Mucosa of rectum (tissue), 2 donors: ENCODE measurements around the gene CEBPB.

Source experiments
- H3K27ac ChIP-seq, 2 donors: one replicate each; pipeline ENCODE4 v1.7.0; 2013; ENCODE audit warnings: inconsistent platforms in 2 of 2, low read depth in 2 of 2, low read length in 2 of 2
- H3K27me3 ChIP-seq, 2 donors: one replicate each; pipeline ENCODE4 v1.7.0; 2013; ENCODE audit warnings: low read length in 2 of 2; ENCODE audit not compliant: control insufficient read depth in 2 of 2, insufficient read depth in 2 of 2
- H3K36me3 ChIP-seq, 2 donors: one replicate each; pipeline ENCODE4 v1.7.0; 2013; ENCODE audit warnings: low read length in 2 of 2; ENCODE audit not compliant: control insufficient read depth in 2 of 2, insufficient read depth in 2 of 2
- H3K4me1 ChIP-seq, 2 donors: one replicate each; pipeline ENCODE4 v1.7.0; 2013; ENCODE audit warnings: low read length in 2 of 2, mild to moderate bottlenecking in 1 of 2; ENCODE audit not compliant: control insufficient read depth in 2 of 2, insufficient read depth in 2 of 2
- H3K4me3 ChIP-seq, 2 donors: one replicate each; pipeline ENCODE4 v1.7.0; 2013; ENCODE audit warnings: low read length in 2 of 2
- H3K9ac ChIP-seq, 2 donors: one replicate each; pipeline ENCODE4 v1.7.0; 2013; ENCODE audit warnings: low read length in 2 of 2, low read depth in 1 of 2, mild to moderate bottlenecking in 1 of 2
- H3K9me3 ChIP-seq, 2 donors: one replicate each; pipeline ENCODE4 v1.7.0; 2013; ENCODE audit warnings: low read length in 2 of 2; ENCODE audit not compliant: control insufficient read depth in 2 of 2
- donor health status: healthy.
- donor health status: Normal muscosa, but diverticular disease.

The CEBPB gene

GRCh38 chr20:50220093-50220893 is 29.7 kb downstream of the CEBPB start:
- Histone ChIP-seq H3K9ac (no peak overlapping the region), H3K9me3 (no peaks in the 10 kb centered on the region), H3K27ac (no peak overlapping the region), H3K36me3 (no peaks in the 10 kb centered on the region), H3K4me1 (peaks cover 0 to 2% of the 10 kb centered on the region in 2 donors), H3K27me3 (no peaks in the 10 kb centered on the region), H3K4me3 (no peak overlapping the region)

GRCh38 chr20:50220894-50221365 is 30.3 kb downstream of the CEBPB start:
- H3K27ac ChIP-seq = no peak overlapping the region
- no peak overlapping the region for H3K4me3 ChIP-seq
- H3K9ac ChIP-seq = no peak overlapping the region
- H3K9me3 ChIP-seq = no peaks in the 10 kb centered on the region
- H3K4me1 ChIP-seq = no peaks in the 10 kb centered on the region
- no peaks in the 10 kb centered on the region for H3K27me3 ChIP-seq
- no peaks in the 10 kb centered on the region for H3K36me3 ChIP-seq

- H3K9ac ChIP-seq = no peak overlapping the region
- no peak overlapping the region for H3K4me3 ChIP-seq
- H3K4me1 ChIP-seq = no peaks in the 10 kb centered on the region
- H3K36me3 ChIP-seq = no peaks in the 10 kb centered on the region
- H3K27ac ChIP-seq = no peak overlapping the region
- H3K9me3 ChIP-seq = no peaks in the 10 kb centered on the region
- H3K27me3 ChIP-seq = no peaks in the 10 kb centered on the region
Observed at GRCh38 chr20:50221501-50222308, 31.1 kb downstream of the CEBPB start.

- H3K9me3 ChIP-seq = no peaks in the 10 kb centered on the region
- no peak overlapping the region for H3K4me3 ChIP-seq
- H3K9ac ChIP-seq = no peak overlapping the region
- no peaks in the 10 kb centered on the region for H3K27me3 ChIP-seq
- H3K4me1 ChIP-seq = no peaks in the 10 kb centered on the region
- H3K27ac ChIP-seq = no peak overlapping the region
- H3K36me3 ChIP-seq = no peaks in the 10 kb centered on the region
Observed at GRCh38 chr20:50222309-50223038, 31.8 kb downstream of the CEBPB start.

- Histone ChIP-seq H3K27ac (no peak overlapping the region), H3K9me3 (no peaks in the 10 kb centered on the region), H3K4me1 (no peaks in the 10 kb centered on the region), H3K4me3 (no peak overlapping the region), H3K36me3 (no peaks in the 10 kb centered on the region), H3K27me3 (no peaks in the 10 kb centered on the region), H3K9ac (no peak overlapping the region)
Observed at GRCh38 chr20:50223039-50224005, 32.7 kb downstream of the CEBPB start.

- no peak overlapping the region for H3K4me3 ChIP-seq
Observed at GRCh38 chr20:50224052-50224451, 33.4 kb downstream of the CEBPB start.

GRCh38 chr20:50224531-50225255 is 34.1 kb downstream of the CEBPB start:
- no peaks in the 10 kb centered on the region for H3K27me3 ChIP-seq
- H3K27ac ChIP-seq = peak overlapping the region; percentile 38 to 55
- H3K9ac ChIP-seq = no peak overlapping the region
- no peaks in the 10 kb centered on the region for H3K9me3 ChIP-seq
- no peaks in the 10 kb centered on the region for H3K4me1 ChIP-seq
- H3K36me3 ChIP-seq = no peaks in the 10 kb centered on the region
- H3K4me3 ChIP-seq = no peak overlapping the region

More at GRCh38 chr20:50224052-50224451, 33.4 kb downstream of the CEBPB start:
- Histone ChIP-seq H3K27ac (peak overlapping the region; percentile 38 to 55), H3K9ac (no peak overlapping the region), H3K27me3 (no peaks in the 10 kb centered on the region), H3K4me1 (no peaks in the 10 kb centered on the region), H3K36me3 (no peaks in the 10 kb centered on the region), H3K9me3 (no peaks in the 10 kb centered on the region)

GRCh38 chr20:50226093-50226974 is 35.7 kb downstream of the CEBPB start:
- H3K27me3 ChIP-seq = no peaks in the 10 kb centered on the region
- peak overlapping the region in 1 of 2 donors; percentile 29 for H3K27ac ChIP-seq
- no peaks in the 10 kb centered on the region for H3K9me3 ChIP-seq
- no peaks in the 10 kb centered on the region for H3K36me3 ChIP-seq
- H3K9ac ChIP-seq = no peak overlapping the region
- H3K4me3 ChIP-seq = no peak overlapping the region
- H3K4me1 ChIP-seq = no peaks in the 10 kb centered on the region
